ENCODE results near the gene FIGNL1.
"Not testable (repeated sequence)": the region's sequence is repeated elsewhere in the genome, so short reads cannot be mapped to it uniquely, and the experiment has no call there.

FIGNL1 gene

DNA sequence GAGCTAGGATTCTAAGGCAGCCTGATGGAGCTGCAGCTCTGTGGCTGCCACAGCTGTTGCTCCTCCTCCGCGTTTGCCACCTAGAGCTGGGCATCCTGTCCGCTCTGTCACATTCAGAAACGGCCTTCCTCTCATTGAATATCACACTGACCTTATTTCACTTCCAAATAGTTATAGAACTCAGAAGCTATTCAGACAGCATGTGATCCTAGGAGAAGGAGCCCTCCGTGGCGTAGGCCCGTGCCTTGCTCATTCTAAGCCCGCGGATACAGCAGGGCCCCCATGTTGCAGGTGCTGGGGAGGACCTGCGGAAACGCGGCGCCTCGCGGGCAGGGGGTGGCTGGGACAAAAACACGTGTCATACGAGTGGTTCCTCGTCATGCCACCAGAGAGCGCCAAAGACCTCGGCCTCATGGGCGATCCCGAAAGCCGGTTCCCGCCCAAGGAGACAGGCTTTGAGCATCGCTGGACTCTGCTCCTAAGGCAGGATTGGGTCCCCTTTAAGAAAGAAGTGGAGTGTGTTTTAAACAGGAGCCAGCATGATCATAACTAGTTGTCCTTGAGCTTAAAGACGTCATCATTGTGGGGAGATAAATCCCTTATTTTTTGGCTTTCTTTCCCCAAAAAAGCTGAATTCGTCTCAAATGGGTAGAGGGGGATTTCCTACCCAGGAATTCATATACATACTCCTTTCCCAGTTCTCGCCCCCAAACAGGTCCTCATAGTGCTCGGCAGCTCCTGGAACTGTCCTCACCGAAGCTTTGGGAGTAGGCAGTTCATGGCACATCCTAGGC is 17.9 kb upstream of the FIGNL1 start:
- Histone ChIP-seq H3K4me3 (ENCODE audit: low read length) (no peak overlapping the region), H3K27me3 (ENCODE audit: insufficient read depth, low read length) (peaks cover 25% of the 10 kb centered on the region), H3K9ac (ENCODE audit: low read depth, low read length) (no peak overlapping the region), H3K4me1 (ENCODE audit: insufficient read depth, low read length) (no peaks in the 10 kb centered on the region), H3K9me3 (ENCODE audit: insufficient read depth, low read depth, low read length) (no peaks in the 10 kb centered on the region), H3K27ac (ENCODE audit: low read length) (no peak overlapping the region), H3K36me3 (ENCODE audit: insufficient read depth, low read depth, low read length) (no peaks in the 10 kb centered on the region)

DNA sequence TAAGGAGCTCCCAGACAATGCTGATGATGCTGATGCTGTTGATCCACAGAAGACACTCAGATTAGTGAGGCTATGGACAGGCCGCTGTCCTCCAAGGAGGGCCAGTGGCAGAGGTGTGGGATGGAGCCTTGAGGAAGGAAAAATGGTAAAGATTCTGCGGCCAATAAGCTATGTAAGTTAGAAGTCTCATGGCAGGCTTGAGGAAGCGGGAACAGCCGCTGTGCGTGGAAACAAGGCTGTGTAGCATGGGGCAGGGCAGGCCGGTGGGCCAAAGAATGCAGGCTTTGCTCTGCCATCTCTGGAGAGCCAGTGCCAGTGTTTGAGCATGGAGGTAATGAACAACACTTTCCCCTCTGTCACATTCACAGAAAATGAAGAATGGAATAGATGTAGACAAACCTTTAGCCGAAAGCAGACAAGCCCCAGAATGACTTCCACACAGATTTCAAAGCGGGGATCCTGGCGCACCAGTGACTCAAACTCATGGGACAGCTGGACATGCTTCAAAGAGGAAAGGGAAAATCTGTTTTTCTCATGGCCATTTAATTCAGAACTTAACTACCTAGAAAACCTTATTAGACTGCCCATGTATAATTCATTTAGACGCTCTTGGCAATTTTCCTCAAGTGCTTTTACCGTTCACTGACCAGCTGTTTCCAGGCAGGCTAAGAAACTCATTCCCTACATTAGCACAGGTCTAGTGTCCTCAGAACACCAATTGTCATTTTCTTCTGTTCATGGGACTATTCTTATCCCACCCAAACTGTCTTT is 16.9 kb upstream of the FIGNL1 start:
- Histone ChIP-seq H3K27me3 (ENCODE audit: insufficient read depth, low read length) (peaks cover 25% of the 10 kb centered on the region), H3K27ac (ENCODE audit: low read length) (no peak overlapping the region), H3K9me3 (ENCODE audit: insufficient read depth, low read depth, low read length) (no peaks in the 10 kb centered on the region), H3K4me3 (ENCODE audit: low read length) (no peak overlapping the region), H3K36me3 (ENCODE audit: insufficient read depth, low read depth, low read length) (no peaks in the 10 kb centered on the region), H3K4me1 (ENCODE audit: insufficient read depth, low read length) (no peaks in the 10 kb centered on the region), H3K9ac (ENCODE audit: low read depth, low read length) (no peak overlapping the region)

DNA sequence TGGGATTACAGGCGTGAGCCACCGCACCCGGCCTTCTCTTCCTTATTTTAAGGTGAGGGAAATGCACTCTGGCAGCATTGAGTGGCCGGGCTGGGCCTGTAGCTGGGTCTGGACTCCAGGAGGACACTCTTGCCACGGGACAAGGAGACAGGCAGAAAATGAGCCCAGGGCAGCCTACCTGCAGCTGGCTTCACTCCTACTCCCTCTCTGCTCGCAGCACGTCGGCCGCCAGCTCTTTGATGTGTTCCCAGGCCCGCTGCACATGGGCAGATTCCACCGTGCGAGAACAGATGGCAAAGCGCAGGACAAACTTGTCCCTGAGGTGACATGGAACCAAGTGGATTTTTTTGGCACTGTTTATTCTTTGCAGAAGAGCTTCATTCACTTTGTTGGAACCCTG is 12.9 kb upstream of the FIGNL1 start:
- no peaks in the 10 kb centered on the region for H3K4me1 ChIP-seq (ENCODE audit: insufficient read depth, low read length)
- no peak overlapping the region for H3K27ac ChIP-seq (ENCODE audit: low read length)
- peaks cover 18% of the 10 kb centered on the region for H3K27me3 ChIP-seq (ENCODE audit: insufficient read depth, low read length)
- H3K9me3 ChIP-seq (ENCODE audit: insufficient read depth, low read depth, low read length) = 0 out of 2 replicates have a peak, but pooled peaks cover 4% of the 10 kb centered on the region
- no peak overlapping the region for H3K9ac ChIP-seq (ENCODE audit: low read depth, low read length)
- no peak overlapping the region for H3K4me3 ChIP-seq (ENCODE audit: low read length)
- H3K36me3 ChIP-seq (ENCODE audit: insufficient read depth, low read depth, low read length) = no peaks in the 10 kb centered on the region

DNA sequence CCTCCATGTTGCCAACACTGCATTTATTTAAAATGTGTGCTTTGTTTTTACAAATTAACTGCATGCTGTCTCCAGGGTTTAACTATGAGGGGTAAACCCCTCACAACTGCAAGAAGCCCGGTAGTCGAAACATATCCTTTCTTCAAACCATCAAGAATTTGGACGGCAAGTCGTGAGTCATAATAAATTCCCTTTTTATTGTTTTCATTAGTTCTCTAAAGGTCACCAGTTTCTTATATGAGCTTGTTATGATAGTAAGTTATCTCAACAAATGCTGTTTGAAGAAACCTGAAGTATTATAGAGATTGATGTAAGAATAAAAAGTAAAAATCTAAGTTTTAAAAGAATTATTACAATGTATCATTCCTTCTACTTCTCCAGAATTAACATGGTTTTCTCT is 12.2 kb upstream of the FIGNL1 start:
- H3K9ac ChIP-seq (ENCODE audit: low read depth, low read length) = no peak overlapping the region
- no peaks in the 10 kb centered on the region for H3K4me1 ChIP-seq (ENCODE audit: insufficient read depth, low read length)
- 0 out of 2 replicates have a peak, but pooled peaks cover 5% of the 10 kb centered on the region for H3K9me3 ChIP-seq (ENCODE audit: insufficient read depth, low read depth, low read length)

DNA sequence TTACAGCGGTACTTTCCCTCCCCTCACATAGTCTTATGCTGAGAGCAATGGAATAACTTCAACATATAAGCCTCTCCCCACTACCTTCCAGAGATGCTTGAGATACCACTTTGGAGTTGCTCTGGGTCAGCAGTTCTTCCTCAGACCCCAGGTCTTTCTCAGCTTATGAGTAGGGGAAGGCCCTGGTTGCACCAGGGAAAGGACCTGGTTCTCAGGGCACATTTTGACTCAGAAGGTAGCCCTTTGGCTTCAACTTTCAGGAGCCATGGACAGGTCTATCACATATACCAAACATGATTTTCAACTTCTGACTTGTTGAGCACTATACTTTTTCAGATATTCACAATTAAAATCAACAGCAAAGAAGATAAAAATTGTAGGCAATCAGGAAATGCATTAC is 11.5 kb upstream of the FIGNL1 start:
- Histone ChIP-seq H3K4me3 (ENCODE audit: low read length) (no peak overlapping the region), H3K27me3 (ENCODE audit: insufficient read depth, low read length) (peaks cover 4% of the 10 kb centered on the region; the same call in 1 of the 2 replicates), H3K9ac (ENCODE audit: low read depth, low read length) (no peak overlapping the region), H3K9me3 (ENCODE audit: insufficient read depth, low read depth, low read length) (0 out of 2 replicates have a peak, but pooled peaks cover 5% of the 10 kb centered on the region), H3K27ac (ENCODE audit: low read length) (no peak overlapping the region), H3K4me1 (ENCODE audit: insufficient read depth, low read length) (no peaks in the 10 kb centered on the region), H3K36me3 (ENCODE audit: insufficient read depth, low read depth, low read length) (no peaks in the 10 kb centered on the region)

More for the DNA sequence above, 12.2 kb upstream of the FIGNL1 start:
- Histone ChIP-seq H3K27me3 (ENCODE audit: insufficient read depth, low read length) (peaks cover 11% of the 10 kb centered on the region), H3K36me3 (ENCODE audit: insufficient read depth, low read depth, low read length) (no peaks in the 10 kb centered on the region), H3K27ac (ENCODE audit: low read length) (no peak overlapping the region), H3K4me3 (ENCODE audit: low read length) (no peak overlapping the region)

DNA sequence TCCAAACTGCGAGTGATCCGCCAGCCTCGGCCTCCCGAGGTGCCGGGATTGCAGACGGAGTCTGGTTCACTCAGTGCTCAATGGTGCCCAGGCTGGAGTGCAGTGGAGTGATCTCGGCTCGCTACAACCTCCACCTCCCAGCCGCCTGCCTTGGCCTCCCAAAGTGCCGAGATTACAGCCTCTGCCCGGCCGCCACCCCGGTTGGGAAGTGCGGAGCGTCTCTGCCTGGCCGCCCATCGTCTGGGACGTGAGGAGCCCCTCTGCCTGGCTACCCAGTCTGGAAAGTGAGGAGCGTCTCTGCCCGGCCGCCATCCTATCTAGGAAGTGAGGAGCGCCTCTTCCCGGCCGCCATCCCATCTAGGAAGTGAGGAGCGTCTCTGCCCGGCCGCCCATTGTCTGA is 9.0 kb upstream of the FIGNL1 start:
- not testable (repeated sequence) for H3K27ac ChIP-seq (ENCODE audit: low read length); H3K4me3 ChIP-seq (ENCODE audit: low read length); H3K36me3 ChIP-seq (ENCODE audit: insufficient read depth, low read depth, low read length); H3K9ac ChIP-seq (ENCODE audit: low read depth, low read length); H3K9me3 ChIP-seq (ENCODE audit: insufficient read depth, low read depth, low read length); H3K4me1 ChIP-seq (ENCODE audit: insufficient read depth, low read length); H3K27me3 ChIP-seq (ENCODE audit: insufficient read depth, low read length)

DNA sequence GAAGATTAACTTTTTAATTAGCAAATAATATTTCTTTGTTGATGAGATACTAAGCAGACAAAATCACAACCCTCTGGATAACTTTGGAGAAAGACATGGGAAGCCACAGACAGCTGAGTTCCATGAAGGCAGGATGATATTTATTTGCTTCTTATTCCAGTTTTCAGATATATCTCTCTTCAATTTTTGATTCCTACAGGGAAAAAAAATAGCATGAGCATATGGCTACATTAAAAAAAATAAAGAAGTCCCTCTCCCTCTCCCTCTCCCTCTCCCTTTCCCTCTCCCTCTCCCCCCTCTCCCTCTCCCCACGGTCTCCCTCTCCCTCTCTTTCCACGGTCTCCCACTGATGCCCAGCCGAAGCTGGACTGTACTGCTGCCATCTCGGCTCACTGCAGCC is 8.5 kb upstream of the FIGNL1 start:
- not testable (repeated sequence) for H3K27me3 ChIP-seq (ENCODE audit: insufficient read depth, low read length); H3K4me1 ChIP-seq (ENCODE audit: insufficient read depth, low read length); H3K36me3 ChIP-seq (ENCODE audit: insufficient read depth, low read depth, low read length); H3K9ac ChIP-seq (ENCODE audit: low read depth, low read length); H3K4me3 ChIP-seq (ENCODE audit: low read length); H3K9me3 ChIP-seq (ENCODE audit: insufficient read depth, low read depth, low read length); H3K27ac ChIP-seq (ENCODE audit: low read length)

DNA sequence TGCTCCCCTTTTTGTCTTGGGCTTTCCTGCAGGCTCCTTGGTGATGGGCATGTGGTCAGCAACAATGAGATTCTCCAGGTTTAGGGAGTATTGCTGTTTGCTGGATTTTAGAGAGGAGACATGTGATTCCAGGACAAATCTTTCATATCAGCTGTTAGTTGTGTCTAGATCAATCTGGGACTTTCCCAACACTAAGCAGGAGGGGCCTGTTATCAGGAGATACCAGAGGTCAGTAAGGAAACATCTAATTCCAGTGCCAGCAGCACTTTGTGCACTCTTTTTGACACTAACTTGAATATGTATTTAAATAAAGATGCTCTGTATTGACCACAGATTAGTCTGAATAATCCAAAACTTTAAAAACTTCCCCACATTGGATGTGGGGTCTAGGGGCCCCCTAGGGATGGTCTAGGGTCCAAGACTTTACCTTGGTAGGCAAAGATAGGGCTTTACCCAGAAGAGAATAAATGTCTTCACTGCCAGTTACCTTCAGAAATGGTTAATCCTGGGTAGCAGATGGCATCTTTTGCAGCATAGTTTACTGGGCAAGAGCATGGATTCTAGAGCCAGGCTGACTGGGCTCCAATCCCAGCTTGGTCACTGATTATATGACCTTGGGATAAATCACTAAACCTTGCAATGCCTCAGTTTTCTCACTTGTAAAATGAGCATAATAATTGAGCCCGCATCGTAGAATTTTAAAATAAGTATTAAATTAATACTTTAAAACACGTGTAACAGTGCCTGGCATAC is 6.4 kb upstream of the FIGNL1 start:
- no peaks in the 10 kb centered on the region for H3K4me1 ChIP-seq (ENCODE audit: insufficient read depth, low read length)
- no peak overlapping the region for H3K27ac ChIP-seq (ENCODE audit: low read length)
- no peaks in the 10 kb centered on the region for H3K36me3 ChIP-seq (ENCODE audit: insufficient read depth, low read depth, low read length)
- no peak overlapping the region for H3K9ac ChIP-seq (ENCODE audit: low read depth, low read length)
- H3K9me3 ChIP-seq (ENCODE audit: insufficient read depth, low read depth, low read length) = 0 out of 2 replicates have a peak, but pooled peaks cover 5% of the 10 kb centered on the region
- no peak overlapping the region for H3K4me3 ChIP-seq (ENCODE audit: low read length)
- H3K27me3 ChIP-seq (ENCODE audit: insufficient read depth, low read length) = no peaks in the 10 kb centered on the region; the same call in 1 of the 2 replicates

DNA sequence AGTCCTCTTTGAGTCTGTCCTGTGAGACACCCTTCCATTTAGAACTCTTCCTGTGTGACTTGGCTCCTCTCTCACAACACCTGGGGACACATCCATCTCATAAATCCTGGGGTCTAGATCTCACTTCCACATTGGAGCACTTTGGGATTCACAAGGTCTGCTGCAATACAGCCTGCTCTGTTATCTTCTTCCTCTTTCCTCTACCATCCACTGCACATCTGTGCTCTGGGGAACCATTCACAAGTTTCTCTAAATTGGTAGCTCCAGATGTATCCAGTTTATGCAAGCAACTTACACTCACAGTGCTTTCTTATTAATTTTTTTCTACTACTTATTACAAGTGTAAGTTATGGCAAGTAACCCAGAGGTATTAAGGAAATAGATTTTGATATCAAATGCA is 5.5 kb upstream of the FIGNL1 start:
- 0 out of 2 replicates have a peak, but pooled peaks cover 5% of the 10 kb centered on the region for H3K9me3 ChIP-seq (ENCODE audit: insufficient read depth, low read depth, low read length)
- H3K36me3 ChIP-seq (ENCODE audit: insufficient read depth, low read depth, low read length) = no peaks in the 10 kb centered on the region
- no peak overlapping the region for H3K9ac ChIP-seq (ENCODE audit: low read depth, low read length)

DNA sequence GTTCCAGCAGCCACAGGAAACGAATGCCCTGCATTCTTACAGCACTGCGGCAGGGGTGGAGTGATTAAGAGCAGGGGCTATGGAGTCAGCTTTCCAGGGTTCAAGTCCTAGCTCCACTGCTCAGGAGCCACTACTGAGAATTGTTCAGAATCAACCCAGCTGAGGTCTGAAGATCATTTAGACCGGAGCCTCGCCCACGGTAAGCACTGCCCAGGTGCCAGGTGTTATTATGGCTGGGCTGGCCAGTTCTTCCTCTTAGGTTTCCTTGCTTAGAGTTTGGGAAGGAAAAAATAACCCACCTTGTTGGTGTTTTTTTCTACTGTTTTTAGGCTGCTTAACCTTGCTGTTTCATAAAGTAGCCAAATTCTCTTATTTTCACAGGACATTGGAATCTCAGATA is 4.8 kb upstream of the FIGNL1 start:
- H3K4me1 ChIP-seq (ENCODE audit: insufficient read depth, low read length) = no peaks in the 10 kb centered on the region
- no peak overlapping the region for H3K9ac ChIP-seq (ENCODE audit: low read depth, low read length)
- H3K27ac ChIP-seq (ENCODE audit: low read length) = no peak overlapping the region
- 0 out of 2 replicates have a peak, but pooled peaks cover 5% of the 10 kb centered on the region for H3K9me3 ChIP-seq (ENCODE audit: insufficient read depth, low read depth, low read length)
- no peak overlapping the region for H3K4me3 ChIP-seq (ENCODE audit: low read length)
- H3K36me3 ChIP-seq (ENCODE audit: insufficient read depth, low read depth, low read length) = no peaks in the 10 kb centered on the region
- peaks cover 8% of the 10 kb centered on the region for H3K27me3 ChIP-seq (ENCODE audit: insufficient read depth, low read length)

More for the DNA sequence above, 5.5 kb upstream of the FIGNL1 start:
- H3K4me3 ChIP-seq (ENCODE audit: low read length) = no peak overlapping the region
- no peaks in the 10 kb centered on the region for H3K4me1 ChIP-seq (ENCODE audit: insufficient read depth, low read length)
- no peak overlapping the region for H3K27ac ChIP-seq (ENCODE audit: low read length)
- H3K27me3 ChIP-seq (ENCODE audit: insufficient read depth, low read length) = peaks cover 8% of the 10 kb centered on the region

DNA sequence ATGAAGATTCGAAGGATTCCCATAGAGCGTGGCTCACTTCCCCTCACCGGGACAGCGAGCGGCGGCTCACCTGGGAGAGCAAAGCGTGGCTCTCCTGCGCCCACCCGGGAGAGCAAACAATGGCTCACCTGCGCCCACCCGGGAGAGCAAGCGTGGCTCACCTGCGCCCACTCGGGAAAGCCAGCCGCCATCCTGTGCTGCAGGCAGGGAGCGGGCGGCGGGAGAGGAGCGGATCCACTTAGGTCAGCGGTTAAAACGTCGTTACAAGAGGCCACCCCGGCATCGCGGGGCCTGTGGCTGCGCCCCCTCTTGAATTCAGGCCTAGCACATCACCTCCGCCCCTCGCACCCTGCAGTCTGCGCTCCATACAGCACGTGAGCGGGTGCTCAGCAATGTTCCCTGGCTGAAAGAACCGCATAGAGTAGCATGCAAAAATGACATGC is 461 bp upstream of the FIGNL1 start:
- Histone ChIP-seq H3K27ac (ENCODE audit: low read length) (no peak overlapping the region), H3K4me1 (ENCODE audit: insufficient read depth, low read length) (peaks cover 3% of the 10 kb centered on the region), H3K9me3 (ENCODE audit: insufficient read depth, low read depth, low read length) (no peaks in the 10 kb centered on the region), H3K36me3 (ENCODE audit: insufficient read depth, low read depth, low read length) (peaks cover 16% of the 10 kb centered on the region), H3K4me3 (ENCODE audit: low read length) (peak overlapping the region; percentile 73), H3K27me3 (ENCODE audit: insufficient read depth, low read length) (peaks cover 8% of the 10 kb centered on the region), H3K9ac (ENCODE audit: low read depth, low read length) (peak overlapping the region; percentile 72; the same call in 1 of the 2 replicates)
